KMS-11 (cell line): ENCODE data around the gene OR2AK2.

Source experiments
- H2AFZ ChIP-seq: fragments of 200-600 bp; sonication (generic); 2 replicates; pipeline ENCODE4 v1.6.1; 2016; ENCODE audit warnings: antibody characterized with exemption, mixed run types, low read depth
- H3K27ac ChIP-seq: fragments of 200-600 bp; sonication (generic); 2 replicates; pipeline ENCODE4 v1.6.1; 2016; ENCODE audit warnings: mild to moderate bottlenecking, mixed run types
- H3K27me3 ChIP-seq: fragments of 200-600 bp; sonication (generic); 2 replicates; pipeline ENCODE4 v1.6.1; 2017; ENCODE audit warnings: mild to moderate bottlenecking, low read depth, mixed run types, moderate library complexity; ENCODE audit not compliant: insufficient read depth
- H3K36me3 ChIP-seq: fragments of 200-600 bp; sonication (generic); 2 replicates; pipeline ENCODE4 v1.6.1; 2017; ENCODE audit warnings: mild to moderate bottlenecking, mixed run types; ENCODE audit not compliant: insufficient read depth
- H3K4me1 ChIP-seq: fragments of 200-600 bp; sonication (generic); 2 replicates; pipeline ENCODE4 v1.6.1; 2016; ENCODE audit warnings: mild to moderate bottlenecking, low read depth, mixed run types; ENCODE audit not compliant: poor library complexity, severe bottlenecking
- H3K4me2 ChIP-seq: fragments of 200-600 bp; sonication (generic); 2 replicates; pipeline ENCODE4 v1.7.0; 2016; ENCODE audit warnings: mild to moderate bottlenecking, mixed run types
- H3K4me3 ChIP-seq: fragments of 200-600 bp; sonication (generic); IDR thresholded peaks from 2 replicates; pipeline ENCODE4 v1.6.1; 2017; ENCODE audit warnings: low read depth, low read length, mixed read lengths; ENCODE audit not compliant: insufficient read depth
- H3K79me2 ChIP-seq: fragments of 200-600 bp; sonication (generic); 2 replicates; pipeline ENCODE4 v1.6.1; 2016; ENCODE audit warnings: low read depth, mixed run types; ENCODE audit not compliant: insufficient read depth
- H3K9ac ChIP-seq: fragments of 200-600 bp; sonication (generic); 2 replicates; pipeline ENCODE4 v1.6.1; 2016; ENCODE audit warnings: mild to moderate bottlenecking, mixed run types
- H4K20me1 ChIP-seq: fragments of 200-600 bp; sonication (generic); 2 replicates; pipeline ENCODE4 v1.6.1; 2016; ENCODE audit warnings: mild to moderate bottlenecking, mixed run types; ENCODE audit not compliant: insufficient read depth
- CTCF ChIP-seq: fragments of 200-600 bp; sonication (generic); conservative IDR thresholded peaks from 2 replicates; pipeline ENCODE4 v1.6.1; 2017; ENCODE audit warnings: low read depth, mild to moderate bottlenecking, antibody characterized with exemption, low read length, moderate library complexity, mixed read lengths

The OR2AK2 gene

GRCh38 chr1:247964933-247965332 lies at the start of gene OR2AK2:
Gene OR2AK2, plus strand, starts transcription at chr1:247965233. Its CDS starts 144 bp downstream, at chr1:247965377.
- H3K9ac ChIP-seq = no peak within 1 kb of the TSS
- no peak within 1 kb of the TSS for H3K4me3 ChIP-seq
- no peak within 1 kb of the TSS for H2AFZ ChIP-seq
- no peaks in the 10 kb centered on the region for H3K36me3 ChIP-seq
- H3K27ac ChIP-seq = no peak within 1 kb of the TSS
- no peaks in the 10 kb centered on the region for H3K4me1 ChIP-seq
- H3K4me2 ChIP-seq = no peak within 1 kb of the TSS
- no peaks in the 10 kb centered on the region for H3K27me3 ChIP-seq
- no peak for TF ChIP-seq CTCF
- no peaks in the 10 kb centered on the region for H3K79me2 ChIP-seq
- H4K20me1 ChIP-seq = no peaks in the 10 kb centered on the region

- no peak within 1 kb of the TSS for H3K9ac ChIP-seq
- no peak within 1 kb of the TSS for H3K4me2 ChIP-seq
- H3K27ac ChIP-seq = no peak within 1 kb of the TSS
- H3K27me3 ChIP-seq = no peaks in the 10 kb centered on the region
- H3K4me3 ChIP-seq = no peak within 1 kb of the TSS
- no peaks in the 10 kb centered on the region for H3K79me2 ChIP-seq
- no peaks in the 10 kb centered on the region for H4K20me1 ChIP-seq
- no peaks in the 10 kb centered on the region for H3K36me3 ChIP-seq
- no peaks in the 10 kb centered on the region for H3K4me1 ChIP-seq
- TF ChIP-seq CTCF = no peak
- H2AFZ ChIP-seq = no peak within 1 kb of the TSS
These were observed 45.1 kb upstream of the OR2AK2 start, which contains the start of gene OR2T8 for GRCh38 chr1:247919952-247920351. Gene OR2T8, plus strand, starts transcription at chr1:247920252. Its CDS starts 766 bp downstream, at chr1:247921018.

- Histone ChIP-seq H3K4me3 (no peak overlapping the region), H3K4me2 (no peak overlapping the region), H3K27me3 (no peaks in the 10 kb centered on the region), H3K9ac (no peak overlapping the region), H2AFZ (no peak overlapping the region), H3K36me3 (no peaks in the 10 kb centered on the region), H3K27ac (no peak overlapping the region), H3K4me1 (no peaks in the 10 kb centered on the region), H3K79me2 (no peaks in the 10 kb centered on the region), H4K20me1 (no peaks in the 10 kb centered on the region)
- no peak for TF ChIP-seq CTCF
These were observed 41.1 kb upstream of the OR2AK2 start for GRCh38 chr1:247923941-247924340.

- Histone ChIP-seq H3K36me3 (no peaks in the 10 kb centered on the region), H3K79me2 (no peaks in the 10 kb centered on the region), H3K9ac (no peak within 1 kb of the TSS), H2AFZ (no peak within 1 kb of the TSS), H3K4me2 (no peak within 1 kb of the TSS), H3K27me3 (no peaks in the 10 kb centered on the region), H3K27ac (no peak within 1 kb of the TSS), H4K20me1 (no peaks in the 10 kb centered on the region), H3K4me3 (no peak within 1 kb of the TSS), H3K4me1 (no peaks in the 10 kb centered on the region)
- no peak for TF ChIP-seq CTCF
These were observed 40.2 kb upstream of the OR2AK2 start, which contains the start of gene OR2AJ1 for GRCh38 chr1:247924868-247925267. Gene OR2AJ1, plus strand, starts transcription at chr1:247924889. Its CDS starts 8,880 bp downstream, at chr1:247933769.
